ENCODE results near the gene ZYG11B. TPM values are rescaled to one million over a fixed set of nuclear protein-coding genes. Genes with fewer than 3 reads are reported as not detected.

Gene ZYG11B
- total and polyA plus RNA-seq, 2 donors (not counting 3 experiments of a cell fraction or from before 2014, with no cell fraction given) = 8.2 to 27.2 TPM

DNA sequence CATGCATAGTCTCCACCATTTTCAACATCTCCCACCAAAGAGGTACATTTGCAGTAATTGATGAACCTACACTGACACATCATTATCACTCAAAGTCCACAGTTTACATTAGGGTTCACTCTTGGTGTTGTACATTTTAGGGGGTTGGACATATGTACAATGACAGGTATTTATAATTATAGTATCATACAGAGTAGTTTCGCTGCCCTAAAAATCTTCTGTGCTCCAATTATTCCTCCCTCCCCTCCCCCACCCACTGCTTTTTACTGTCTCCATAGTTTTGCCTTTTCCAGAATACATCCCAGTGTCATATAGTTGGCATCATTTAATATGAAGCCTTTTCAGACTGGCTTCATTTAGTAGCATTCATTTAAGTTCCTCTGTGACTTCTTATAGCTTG is 41.7 kb upstream of the ZYG11B start:
- H3K79me2 ChIP-seq (ENCODE audit: control insufficient read depth, insufficient read depth, low read length) = no peaks in the 10 kb centered on the region
- DNase-seq (ENCODE audit: low read depth, low spot score) (no peak), FAIRE-seq (no peak)
- no peak overlapping the region for H3K4me3 ChIP-seq (replicated peaks in 1 of 3; ENCODE audit: insufficient read depth in 1 of 3, low read depth in 1 of 3, low read length in 3 of 3)
- H3K36me3 ChIP-seq (ENCODE audit: control insufficient read depth in 2 of 2, extremely low read depth in 1 of 2, insufficient read depth in 2 of 2, low read length in 2 of 2) = peaks cover 9 to 13% of the 10 kb centered on the region in 2 experiments
- no peaks in the 10 kb centered on the region for H3K4me1 ChIP-seq (ENCODE audit: control insufficient read depth, extremely low read depth, insufficient read depth, low read length)
- no peaks in the 10 kb centered on the region for H3K27me3 ChIP-seq (ENCODE audit: control insufficient read depth in 2 of 2, insufficient read depth in 2 of 2, low read length in 2 of 2)
- H4K20me1 ChIP-seq (replicated peaks; ENCODE audit: control insufficient read depth, extremely low read depth, insufficient read depth, low read length) = no peaks in the 10 kb centered on the region
- no TSS peak for BruUV-seq (replicated peaks)
- CTCF ChIA-PET = interaction anchor here (1.1 kb wide), 1 partner anchor 57 kb away, joined by 3 read pairs; no protein-coding TSS in a partner anchor
- TF ChIP-seq POLR2AphosphoS5 (IDR thresholded peaks at IDR 0.05; ENCODE audit: insufficient read depth, low read depth, low read length) (no peak), EZH2 (IDR thresholded peaks at IDR 0.05; ENCODE audit: borderline replicate concordance, low read depth, low read length, severe bottlenecking) (no peak), GATA2 (IDR thresholded peaks at IDR 0.05; ENCODE audit: insufficient read depth, insufficient read length, low read depth, low read length) (no peak), JUN (IDR thresholded peaks at IDR 0.05; ENCODE audit: borderline replicate concordance, insufficient read depth, insufficient read length, low read depth) (no peak), MYC (IDR thresholded peaks at IDR 0.05; ENCODE audit: low read depth, low read length) (no peak), FOS (IDR thresholded peaks at IDR 0.05; ENCODE audit: borderline replicate concordance, insufficient read depth, low read length) (no peak), POLR2A (IDR thresholded peaks at IDR 0.05; ENCODE audit: low read depth, low read length) (no peak)
- TF ChIP-seq, protein P1, sequence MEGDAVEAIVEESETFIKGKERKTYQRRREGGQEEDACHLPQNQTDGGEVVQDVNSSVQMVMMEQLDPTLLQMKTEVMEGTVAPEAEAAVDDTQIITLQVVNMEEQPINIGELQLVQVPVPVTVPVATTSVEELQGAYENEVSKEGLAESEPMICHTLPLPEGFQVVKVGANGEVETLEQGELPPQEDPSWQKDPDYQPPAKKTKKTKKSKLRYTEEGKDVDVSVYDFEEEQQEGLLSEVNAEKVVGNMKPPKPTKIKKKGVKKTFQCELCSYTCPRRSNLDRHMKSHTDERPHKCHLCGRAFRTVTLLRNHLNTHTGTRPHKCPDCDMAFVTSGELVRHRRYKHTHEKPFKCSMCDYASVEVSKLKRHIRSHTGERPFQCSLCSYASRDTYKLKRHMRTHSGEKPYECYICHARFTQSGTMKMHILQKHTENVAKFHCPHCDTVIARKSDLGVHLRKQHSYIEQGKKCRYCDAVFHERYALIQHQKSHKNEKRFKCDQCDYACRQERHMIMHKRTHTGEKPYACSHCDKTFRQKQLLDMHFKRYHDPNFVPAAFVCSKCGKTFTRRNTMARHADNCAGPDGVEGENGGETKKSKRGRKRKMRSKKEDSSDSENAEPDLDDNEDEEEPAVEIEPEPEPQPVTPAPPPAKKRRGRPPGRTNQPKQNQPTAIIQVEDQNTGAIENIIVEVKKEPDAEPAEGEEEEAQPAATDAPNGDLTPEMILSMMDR (IDR thresholded peaks at IDR 0.05; ENCODE audit: extremely low read depth in 1 of 2, insufficient read depth in 1 of 2, low read depth in 1 of 2, low read length in 2 of 2) = no peak
- TF ChIP-seq, protein P2, sequence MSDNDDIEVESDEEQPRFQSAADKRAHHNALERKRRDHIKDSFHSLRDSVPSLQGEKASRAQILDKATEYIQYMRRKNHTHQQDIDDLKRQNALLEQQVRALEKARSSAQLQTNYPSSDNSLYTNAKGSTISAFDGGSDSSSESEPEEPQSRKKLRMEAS (IDR thresholded peaks at IDR 0.05; ENCODE audit: insufficient read depth, insufficient read length) = no peak
- no peaks in the 10 kb centered on the region for H3K9me3 ChIP-seq (replicated peaks; ENCODE audit: control insufficient read depth, insufficient read depth, low read length)
- H3K9ac ChIP-seq (replicated peaks; ENCODE audit: extremely low read depth, insufficient read depth, low read length) = no peak overlapping the region
- no peak overlapping the region for H3K4me2 ChIP-seq (ENCODE audit: insufficient read depth, low read length)
- dilution Hi-C loops (cut with MboI; ENCODE audit: extremely low pct_ligation_motif_present, low sequenced_read_pairs) (no loop called here), intact Hi-C loops (cut with micrococcal nuclease) (no loop called here)
- H2AFZ ChIP-seq (ENCODE audit: low read depth, low read length) = no peak overlapping the region
- no peaks in the 10 kb centered on the region for H3K9me1 ChIP-seq (replicated peaks; ENCODE audit: control insufficient read depth, extremely low read depth, insufficient read depth, low read length)
- no peak overlapping the region for H3K27ac ChIP-seq (ENCODE audit: insufficient read depth, low read depth, low read length)
- POLR2A ChIA-PET = no interaction called here
